H1 (cell line): ENCODE data around the gene UBE4A. TPM values are rescaled to one million over a fixed set of nuclear protein-coding genes. Genes with fewer than 3 reads are reported as not detected.
A peak's percentile ranks its signal among the peaks of the same experiment; 100 is the strongest.

Source experiments
- CTCF ChIA-PET: fragments of 300-600 bp; sonication (Branson Sonifier 250); formaldehyde crosslinking; loops from one replicate; lab custom pipeline; 2021; ENCODE audit not compliant: partially characterized antibody; lab: Charles Lee
- POLR2A ChIA-PET: fragments of 300-600 bp; sonication (Branson Sonifier 250); formaldehyde crosslinking; loops from one replicate; lab custom pipeline; 2021; ENCODE audit warnings: inconsistent platforms; ENCODE audit not compliant: partially characterized antibody; lab: Charles Lee
- DNase-seq, 2 experiments: peaks; one replicate each; pipeline versions ENCODE4 v3.0.0 to v3.0.0-alpha.2; 2010 to 2022; ENCODE audit warnings: low spot score in 2 of 2, low read depth in 1 of 2, mixed read lengths in 1 of 2
- FAIRE-seq: peaks from 2 replicates; lab custom pipeline; 2011; peaks lifted over from hg19 to GRCh38; lab: Jason Lieb, UNC
- H2AFZ ChIP-seq: 2 replicates; pipeline ENCODE4 v1.8.1; 2012; ENCODE audit warnings: low read length, inconsistent platforms
- H2AK5ac ChIP-seq: 2 replicates; pipeline ENCODE4 v1.6.1; 2013; ENCODE audit warnings: low read depth, low read length
- H2BK120ac ChIP-seq: replicated peaks from 2 replicates; pipeline ENCODE3; 2013; ENCODE audit warnings: low read depth, low read length, inconsistent platforms
- H2BK12ac ChIP-seq: 2 replicates; pipeline ENCODE4 v1.6.1; 2013; ENCODE audit warnings: low read depth, low read length
- H2BK15ac ChIP-seq: 2 replicates; pipeline ENCODE4 v1.6.1; 2013; ENCODE audit warnings: low read length
- H2BK20ac ChIP-seq: 2 replicates; pipeline ENCODE4 v1.6.1; 2013; ENCODE audit warnings: low read length
- H2BK5ac ChIP-seq: 2 replicates; pipeline ENCODE4 v1.6.1; 2013; ENCODE audit warnings: low read depth, low read length
- H3K14ac ChIP-seq: 2 replicates; pipeline ENCODE4 v1.6.1; 2013; ENCODE audit warnings: inconsistent platforms; ENCODE audit not compliant: insufficient read length
- H3K18ac ChIP-seq: 2 replicates; pipeline ENCODE4 v1.6.1; 2013; ENCODE audit warnings: low read length; ENCODE audit errors: extremely low read depth
- H3K23ac ChIP-seq: 2 replicates; pipeline ENCODE4 v1.6.1; 2013; ENCODE audit warnings: inconsistent platforms; ENCODE audit not compliant: insufficient read length
- H3K23me2 ChIP-seq: 2 replicates; pipeline ENCODE4 v1.6.1; 2013; ENCODE audit warnings: low read depth, low read length
- H3K27ac ChIP-seq: 2 replicates; pipeline ENCODE4 v1.6.1; 2011; ENCODE audit warnings: low read depth, low read length, inconsistent platforms
- H3K27me3 ChIP-seq, 4 experiments: replicated peaks in 1 of 4; 1 replicate in 1 of 4; 2 replicates in 3 of 4; pipeline versions ENCODE4 v1.6.1 to v1.8.1; 2011 to 2013; ENCODE audit warnings: low read length in 3 of 4, mild to moderate bottlenecking in 3 of 4, inconsistent platforms in 2 of 4, mixed read lengths in 2 of 4, moderate library complexity in 1 of 4; ENCODE audit not compliant: control insufficient read depth in 3 of 4, insufficient read depth in 3 of 4; ENCODE audit errors: extremely low read depth in 1 of 4
- H3K36me3 ChIP-seq, 4 experiments: 2 replicates each; pipeline versions ENCODE4 v1.6.1 to v1.8.1; 2011 to 2013; ENCODE audit warnings: mild to moderate bottlenecking in 4 of 4, low read length in 3 of 4, moderate library complexity in 2 of 4, control low read depth in 1 of 4, inconsistent platforms in 1 of 4; ENCODE audit not compliant: insufficient read depth in 4 of 4, control insufficient read depth in 2 of 4
- H3K4ac ChIP-seq: replicated peaks from 2 replicates; pipeline ENCODE3; 2013; ENCODE audit warnings: low read length, low read depth, mixed read lengths, inconsistent platforms; ENCODE audit not compliant: insufficient read length
- H3K4me1 ChIP-seq, 4 experiments: replicated peaks in 1 of 4; 1 replicate in 1 of 4; 2 replicates in 3 of 4; pipeline versions ENCODE4 v1.6.1 to v1.8.1; 2011 to 2013; ENCODE audit warnings: low read length in 3 of 4, inconsistent platforms in 2 of 4, mixed read lengths in 1 of 4; ENCODE audit not compliant: insufficient read depth in 4 of 4, control insufficient read depth in 3 of 4
- H3K4me2 ChIP-seq, 2 experiments: 2 replicates each; pipeline versions ENCODE4 v1.6.1 to v1.8.1; 2011 to 2013; ENCODE audit warnings: low read depth in 2 of 2, low read length in 2 of 2, control low read depth in 1 of 2, inconsistent platforms in 1 of 2, mild to moderate bottlenecking in 1 of 2; ENCODE audit not compliant: insufficient read depth in 1 of 2
- H3K4me3 ChIP-seq, 4 experiments: fragments of 200-600, 300-600 bp in 1 of 4; sonication (generic), shearing (Covaris generic), sonication (Bioruptor Twin) in 1 of 4; 2 replicates each; pipeline versions ENCODE4 v1.5.1 to v1.8.1; 2011 to 2016; ENCODE audit warnings: low read length in 4 of 4, low read depth in 3 of 4, control low read depth in 2 of 4, inconsistent platforms in 2 of 4, mild to moderate bottlenecking in 2 of 4, mixed read lengths in 1 of 4, moderate library complexity in 1 of 4; ENCODE audit not compliant: insufficient read depth in 2 of 4; ENCODE audit errors: extremely low read depth in 1 of 4
- H3K56ac ChIP-seq: replicated peaks from 2 replicates; pipeline ENCODE3; 2013; ENCODE audit warnings: low read depth, mild to moderate bottlenecking, mixed read lengths, low read length, inconsistent platforms; ENCODE audit not compliant: insufficient read length
- H3K79me1 ChIP-seq: 2 replicates; pipeline ENCODE4 v1.6.1; 2013; ENCODE audit warnings: low read depth, low read length, control low read depth
- H3K79me2 ChIP-seq, 2 experiments: 2 replicates each; pipeline versions ENCODE4 v1.6.1 to v1.8.1; 2012 to 2013; ENCODE audit warnings: low read length in 2 of 2, mild to moderate bottlenecking in 2 of 2, inconsistent platforms in 1 of 2; ENCODE audit not compliant: insufficient read depth in 2 of 2, control insufficient read depth in 1 of 2
- H3K9ac ChIP-seq, 4 experiments: replicated peaks in 1 of 4; 1 replicate in 1 of 4; 2 replicates in 3 of 4; pipeline versions ENCODE4 v1.6.1 to v1.8.1; 2011 to 2013; ENCODE audit warnings: low read depth in 3 of 4, low read length in 3 of 4, control low read depth in 2 of 4, mild to moderate bottlenecking in 2 of 4, moderate library complexity in 2 of 4, inconsistent platforms in 1 of 4; ENCODE audit errors: extremely low read depth in 1 of 4
- H3K9me3 ChIP-seq, 2 experiments: 2 replicates each; pipeline versions ENCODE4 v1.6.1 to v1.8.1; 2012 to 2013; ENCODE audit warnings: mild to moderate bottlenecking in 2 of 2, moderate library complexity in 2 of 2, control low read depth in 1 of 2, inconsistent platforms in 1 of 2, low read depth in 1 of 2, low read length in 1 of 2, mixed read lengths in 1 of 2; ENCODE audit not compliant: insufficient read depth in 2 of 2
- H4K20me1 ChIP-seq, 2 experiments: replicated peaks in 1 of 2; 2 replicates each; pipeline versions ENCODE3 to v1.8.1; 2011 to 2013; ENCODE audit warnings: inconsistent platforms in 2 of 2, low read length in 2 of 2, mild to moderate bottlenecking in 1 of 2; ENCODE audit not compliant: insufficient read depth in 2 of 2, control insufficient read depth in 1 of 2
- H4K5ac ChIP-seq: 2 replicates; pipeline ENCODE4 v1.6.1; 2013; ENCODE audit warnings: low read length, low read depth, mixed read lengths, inconsistent platforms; ENCODE audit not compliant: insufficient read length
- H4K8ac ChIP-seq: 2 replicates; pipeline ENCODE4 v1.8.0; 2013; ENCODE audit warnings: mild to moderate bottlenecking, moderate library complexity, low read length, inconsistent platforms; ENCODE audit not compliant: insufficient read depth; ENCODE audit errors: extremely low read depth
- H4K91ac ChIP-seq: replicated peaks from 2 replicates; pipeline ENCODE3; 2013; ENCODE audit warnings: low read length, mixed read lengths, inconsistent platforms; ENCODE audit not compliant: insufficient read length
- EP300 ChIP-seq, 2 experiments: IDR thresholded peaks; 1 replicate in 1 of 2; 2 replicates in 1 of 2; pipeline ENCODE4 v1.6.1; 2011 to 2012; ENCODE audit warnings: low read depth in 2 of 2, low read length in 2 of 2, mild to moderate bottlenecking in 2 of 2, borderline replicate concordance in 1 of 2, inconsistent platforms in 1 of 2, moderate library complexity in 1 of 2
- KDM4A ChIP-seq: IDR thresholded peaks from one replicate; pipeline ENCODE4 v1.7.1; 2012; ENCODE audit warnings: low read depth, mild to moderate bottlenecking, moderate library complexity, low read length, inconsistent platforms; ENCODE audit not compliant: severe bottlenecking
- WGBS, 2 experiments: shearing (Covaris generic) in 1 of 2; methylation state at CpG; one replicate each; pipeline versions ENCODE4 v1.1.6 to v1.1.7; 2013 to 2015; ENCODE audit warnings: low lambda C conversion rate in 2 of 2, mixed read lengths in 2 of 2, inconsistent platforms in 1 of 2, low coverage in 1 of 2, missing lambda C conversion rate in 1 of 2; ENCODE audit not compliant: insufficient replicate concordance in 2 of 2, insufficient coverage in 1 of 2, insufficient read length in 1 of 2; ENCODE audit errors: extremely low coverage in 1 of 2, missing lambda C conversion rate in 1 of 2; 5-methylcytosine and 5-hydroxymethylcytosine counted together
- polyA plus RNA-seq, 7 experiments: library from polyadenylated mRNA; depleted of rRNA in 3 of 7; stranded (reverse) in 5 of 7; unstranded in 2 of 7; fragments of >200 nt in 5 of 7; fragments of 200-250 nt in 2 of 7; gene quantifications; 1 replicate in 5 of 7; 2 replicates in 1 of 7; 4 replicates in 1 of 7; pipeline versions ENCODE4 v1.2.1 to v1.2.3, GENCODE V29; 2011 to 2013; ENCODE audit warnings: missing spikeins in 2 of 7, mixed read lengths in 2 of 7
- total RNA-seq: library from RNA; stranded (reverse); fragmentation: NEBNext Ultra II Directional; extraction: Animal tissue kit (Norgen Biotek cat#: 25700); gene quantifications from 2 replicates; pipeline ENCODE4 v1.2.1, GENCODE V29; 2021

UBE4A gene
- total and polyA plus RNA-seq, 2 of the 8 experiments (the other 6 are each of a cell fraction or from before 2014, with no cell fraction given), result 11.3 to 34.5 TPM

GRCh38 chr11:118436639-118437207 is 77.3 kb downstream of the UBE4A start:
- no CpG with 5 or more reads among the region's 55 CpGs for WGBS, 2 experiments
- Histone ChIP-seq H3K79me2 (peaks cover 25 to 52% of the 10 kb centered on the region in 2 experiments), H3K36me3 (peaks cover 0 to 3% (median 0%) of the 10 kb centered on the region in 4 experiments; a peak in 1 of 8 replicates), H3K23me2 (peaks cover 23% of the 10 kb centered on the region), H3K79me1 (no peaks in the 10 kb centered on the region; the same call in 1 of the 2 replicates), H3K23ac (no peak overlapping the region), H3K4me3 (peak overlapping the region; percentile 68 to 91 (median 80)), H3K4me1 (peaks cover 0 to 18% (median 4%) of the 10 kb centered on the region in 4 experiments; a peak in 6 of 7 replicates), H3K18ac (peak overlapping the region; percentile 54; the same call in 1 of the 2 replicates), H2BK120ac (no peak overlapping the region), H2BK20ac (no peak overlapping the region), H2BK15ac (no peak overlapping the region), H3K27me3 (no peaks in the 10 kb centered on the region), H3K4me2 (peak overlapping the region; percentile 84 to 85), H3K14ac (no peak overlapping the region), H4K20me1 (peaks cover 25 to 26% of the 10 kb centered on the region in 2 experiments), H2AFZ (no peak overlapping the region), H3K9me3 (no peaks in the 10 kb centered on the region), H2BK5ac (peak overlapping the region; percentile 57; the same call in 1 of the 2 replicates), H4K5ac (peak overlapping the region; percentile 62), H2BK12ac (no peak overlapping the region), H2AK5ac (no peak overlapping the region), H3K9ac (peak overlapping the region; percentile 52 to 94 (median 72); a peak in 5 of 7 replicates), H4K8ac (peak overlapping the region; percentile 76), H3K27ac (peak overlapping the region; percentile 65), H3K56ac (peak overlapping the region; percentile 17), H3K4ac (no peak overlapping the region), H4K91ac (no peak overlapping the region)
- no peak for FAIRE-seq
- peak in 1 of 2 experiments; percentile 64 for DNase-seq
- POLR2A ChIA-PET, result interaction anchor here (1.0 to 2.9 kb wide), 9 partner anchors 7 to 34 kb away, joined by 3 to 16 read pairs (median 6); partner anchors contain the start of gene ATP5MG
- CTCF ChIA-PET, result no interaction called here
- TF ChIP-seq EP300 (IDR thresholded peaks at IDR 0.05; ENCODE audit: borderline replicate concordance in 1 of 2, low read depth in 2 of 2, low read length in 2 of 2) (no peak), KDM4A (peak; percentile 55)
